Middle frontal gyrus (tissue), 1 donor: ENCODE results near the gene CBX4.

Experiments used
- DNase-seq: peaks from one replicate; pipeline ENCODE4 v3.0.0-alpha.2; 2015; ENCODE audit warnings: low spot score; ENCODE audit errors: extremely low spot score

Gene CBX4

DNA sequence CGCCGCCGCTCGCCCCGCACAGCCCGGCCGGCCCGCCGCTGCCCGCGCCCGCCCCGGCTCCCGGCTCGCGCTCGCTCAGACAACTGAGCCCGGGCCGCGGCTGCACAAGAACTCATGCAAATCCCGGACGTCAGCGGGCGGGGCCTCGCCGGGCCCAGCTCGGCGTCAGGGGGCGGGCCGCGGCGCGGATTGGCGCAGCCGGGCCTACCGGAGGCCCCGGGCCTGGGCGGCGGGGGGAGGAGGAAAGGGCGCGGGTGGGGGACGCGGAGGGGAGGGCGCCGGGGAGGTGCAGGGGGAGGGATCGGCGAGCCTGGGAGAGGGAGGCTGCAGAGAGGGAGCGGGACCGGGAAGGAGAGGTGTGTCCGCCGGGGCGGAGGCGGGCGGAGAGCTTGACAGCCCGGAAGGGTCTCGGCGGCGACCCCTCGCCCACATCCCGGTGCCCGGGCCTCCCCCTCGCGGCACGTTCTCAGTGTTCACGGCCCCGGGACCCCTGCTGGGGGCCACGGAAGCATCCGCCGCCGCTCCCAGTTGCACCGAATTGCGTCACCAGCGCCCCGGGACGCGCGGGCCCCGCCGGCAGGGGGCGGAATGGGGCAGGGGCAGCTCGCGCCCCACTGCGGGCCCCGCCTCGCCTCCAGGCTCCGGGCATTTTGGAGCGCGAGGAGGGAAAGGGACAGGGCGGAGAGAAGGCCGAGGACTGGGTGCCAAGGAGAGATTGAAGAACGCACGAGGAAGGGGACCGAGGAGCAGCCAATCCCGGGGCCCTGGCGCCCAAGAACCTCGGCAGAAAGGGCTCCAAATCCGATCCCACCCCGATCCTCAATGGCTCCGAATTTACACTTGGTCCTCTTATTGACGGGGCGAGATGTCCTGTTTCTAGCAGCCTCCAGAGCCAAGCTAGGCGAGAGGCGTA, at the start of gene CBX4:
CBX4 (minus strand) TSS at position 85 of the 913 bp plus-strand sequence. CDS start 189 bp downstream, outside the sequence.
- peak; percentile 93 for DNase-seq

DNA sequence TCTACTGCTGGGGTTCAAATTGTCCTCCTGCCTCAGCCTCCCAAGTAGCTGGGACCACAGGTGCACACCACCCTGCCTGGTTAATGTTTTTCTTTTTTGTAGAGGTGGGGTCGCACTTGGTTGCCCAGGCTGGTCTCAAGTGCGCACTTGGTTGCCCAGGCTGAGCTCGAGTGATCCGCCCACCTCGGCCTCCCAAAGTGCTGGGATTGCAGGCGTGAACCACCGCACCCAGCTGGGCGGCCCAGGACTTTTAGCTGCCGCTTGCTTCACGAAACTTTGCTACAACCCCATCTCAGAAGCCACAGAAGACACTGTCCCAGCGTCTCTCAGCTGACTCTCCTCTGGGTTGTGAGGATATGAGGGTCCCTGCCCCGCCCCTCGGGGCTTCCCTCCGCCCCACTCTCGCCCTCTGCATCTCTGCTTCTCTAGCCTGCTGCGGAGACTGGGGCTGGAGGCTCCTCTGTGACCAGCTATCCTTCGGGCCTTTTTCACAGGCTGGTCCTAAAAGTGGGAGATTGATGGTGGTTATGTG, 48.8 kb upstream of the CBX4 start:
- DNase-seq = no peak

DNA sequence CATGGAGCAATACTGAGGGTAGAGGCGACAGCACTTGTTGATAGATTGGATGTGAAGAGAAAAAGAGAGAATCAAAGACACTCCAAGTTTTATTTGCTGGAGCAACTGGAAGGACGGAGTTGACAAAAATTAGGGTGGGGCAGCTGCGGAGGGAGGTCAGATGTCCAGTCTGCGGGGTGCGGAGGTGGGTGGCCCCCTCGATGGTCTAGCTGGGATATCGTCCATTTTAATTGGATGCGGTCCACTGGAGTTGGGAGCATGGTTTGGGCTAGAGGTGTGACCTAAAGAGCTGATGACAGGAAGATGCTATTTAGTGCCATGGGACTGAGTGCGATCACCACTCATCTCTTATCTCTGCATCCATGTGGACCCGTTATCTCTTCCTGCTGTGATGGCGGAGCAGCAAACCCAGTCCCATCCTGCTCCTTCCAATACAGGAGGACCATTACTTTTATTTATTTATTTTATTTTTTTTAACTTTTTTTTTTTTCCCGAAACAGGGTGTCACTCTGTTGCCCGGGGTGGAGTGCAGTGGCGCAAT, 48.3 kb upstream of the CBX4 start:
- no peak for DNase-seq

DNA sequence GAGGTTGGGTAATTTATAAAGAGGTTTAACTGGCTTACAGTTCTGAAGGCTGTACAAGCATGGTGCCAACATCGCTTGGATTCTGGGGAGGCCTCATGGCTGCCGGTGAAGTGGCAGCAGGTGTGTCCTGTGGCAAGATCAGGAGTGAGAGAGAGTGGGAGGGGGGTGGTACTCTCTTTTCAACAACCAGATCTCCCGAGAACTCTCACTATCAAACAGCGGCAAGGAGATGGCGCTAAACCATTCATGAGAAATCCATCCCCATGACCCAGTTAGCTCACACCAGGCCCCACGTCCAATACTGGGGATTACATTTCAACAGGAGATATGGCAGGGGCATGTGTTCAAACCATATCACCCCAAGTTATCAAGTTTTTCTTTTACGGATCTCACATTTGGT, 44.0 kb upstream of the CBX4 start:
- DNase-seq = no peak

DNA sequence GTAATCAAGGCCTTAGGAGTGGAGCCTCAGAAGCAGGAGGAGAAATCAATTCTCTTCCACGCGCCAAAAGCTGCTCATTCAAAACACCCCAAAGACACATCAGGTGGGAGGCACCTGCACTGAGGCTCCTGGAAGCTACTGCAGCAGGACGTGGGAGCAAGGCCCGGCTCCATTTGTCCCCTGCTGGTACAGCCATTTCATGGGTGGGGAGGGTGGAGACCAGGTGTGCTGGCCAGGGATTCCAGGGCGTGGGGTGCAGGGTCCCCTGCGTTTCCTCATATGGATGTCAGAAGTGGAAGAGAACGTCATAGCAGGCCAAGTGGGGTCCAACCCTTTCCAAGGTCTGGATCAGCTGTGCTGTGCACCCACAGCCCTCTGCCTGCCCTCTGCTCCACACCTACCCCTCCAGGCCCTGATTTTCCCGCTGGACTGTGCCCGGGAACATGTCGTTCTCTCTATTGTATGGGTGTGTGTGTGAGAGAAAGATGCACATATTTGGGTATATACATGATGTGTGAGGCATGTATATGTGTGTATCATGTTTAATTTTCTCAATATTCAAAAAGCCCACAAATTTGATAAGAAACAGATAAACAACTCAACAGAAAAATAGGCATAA, 39.2 kb upstream of the CBX4 start:
- no peak for DNase-seq

DNA sequence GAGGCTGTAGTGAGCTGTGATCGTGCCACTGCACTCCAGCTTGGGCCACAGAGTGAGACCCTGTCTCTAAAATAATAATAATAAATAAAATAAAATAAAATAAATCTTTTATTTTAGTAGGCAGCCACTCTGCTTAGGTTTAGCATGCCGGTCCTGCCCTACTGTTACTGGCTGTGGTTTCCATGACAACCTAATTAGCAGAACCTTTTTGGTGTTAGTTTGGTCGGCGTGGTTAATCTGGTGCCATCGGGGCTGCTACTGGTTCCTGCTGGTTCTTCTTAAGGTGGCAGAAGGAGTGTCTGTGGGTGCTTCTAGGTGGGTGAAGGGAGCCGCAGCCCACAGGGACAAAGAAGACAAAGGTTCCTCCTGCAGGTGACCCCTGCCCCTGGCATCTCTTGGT, 37.8 kb upstream of the CBX4 start:
- no peak for DNase-seq

DNA sequence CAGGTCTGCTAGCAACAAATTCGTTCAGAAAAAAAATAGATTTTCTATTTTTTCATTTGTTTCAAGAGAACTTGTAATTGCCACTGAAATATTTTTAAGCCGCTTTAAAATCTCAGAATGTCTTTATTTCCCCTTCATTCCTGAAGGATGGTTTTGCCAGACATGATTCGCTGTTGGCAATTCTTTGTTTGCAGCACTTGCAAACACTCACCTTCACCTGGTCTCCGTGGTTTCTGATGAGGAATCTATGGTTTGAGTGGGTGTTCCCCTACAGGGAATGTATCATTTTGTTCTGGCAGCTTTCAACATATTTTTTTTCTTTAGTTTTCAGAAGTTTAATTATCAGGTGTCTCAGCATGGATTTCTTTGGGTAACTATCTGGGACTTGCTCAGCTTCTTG, 36.3 kb upstream of the CBX4 start:
- no peak for DNase-seq

DNA sequence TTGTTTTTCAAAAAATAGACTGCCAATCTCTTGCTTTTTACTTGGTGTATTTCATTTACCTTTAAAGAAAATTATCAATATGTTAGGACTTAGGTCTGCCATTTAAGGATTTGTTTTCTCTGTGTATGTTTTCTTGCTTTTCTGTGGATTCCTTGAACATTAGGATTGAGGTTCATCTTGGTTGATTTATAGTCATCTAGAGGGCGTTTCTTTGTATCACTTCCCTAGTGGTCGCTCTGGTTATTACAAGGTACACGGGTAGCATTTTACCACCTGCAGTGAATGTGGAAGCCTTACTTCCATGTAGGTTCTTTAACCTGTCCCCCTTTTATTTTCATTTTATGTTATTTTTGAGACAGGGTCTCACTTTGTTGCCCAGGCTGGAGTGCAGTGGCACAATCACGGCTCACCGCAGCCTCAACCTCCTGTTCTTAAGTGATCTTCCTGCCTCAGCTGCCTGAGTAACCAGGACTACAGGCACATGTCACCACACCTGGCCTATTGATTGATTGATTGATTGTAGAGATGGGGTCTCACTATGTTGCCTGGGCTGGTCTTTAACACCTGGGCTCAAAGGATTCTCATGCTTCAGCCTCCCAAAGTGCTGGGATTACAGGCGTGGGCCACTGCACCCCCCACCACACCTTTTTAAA, 35.2 kb upstream of the CBX4 start:
- no peak for DNase-seq

DNA sequence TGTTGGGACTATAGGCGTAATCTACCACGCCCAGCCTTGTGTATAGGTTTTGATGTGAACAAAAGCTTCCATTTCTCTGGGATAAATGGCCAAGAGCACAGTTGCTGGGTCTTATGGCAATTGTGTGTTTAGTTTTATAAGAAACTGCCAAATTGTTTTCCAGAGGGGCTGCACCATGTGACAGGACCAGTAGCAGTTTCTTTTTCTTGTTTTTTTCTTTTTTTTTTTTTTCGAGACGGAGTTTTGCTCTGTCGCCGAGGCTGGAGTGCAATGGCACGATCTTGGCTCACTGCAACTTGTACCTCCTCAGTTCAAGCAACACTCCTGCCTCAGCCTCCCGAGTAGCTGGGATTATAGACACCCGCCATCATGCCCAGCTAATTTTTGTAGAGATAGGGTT, 34.3 kb upstream of the CBX4 start:
- DNase-seq = no peak

DNA sequence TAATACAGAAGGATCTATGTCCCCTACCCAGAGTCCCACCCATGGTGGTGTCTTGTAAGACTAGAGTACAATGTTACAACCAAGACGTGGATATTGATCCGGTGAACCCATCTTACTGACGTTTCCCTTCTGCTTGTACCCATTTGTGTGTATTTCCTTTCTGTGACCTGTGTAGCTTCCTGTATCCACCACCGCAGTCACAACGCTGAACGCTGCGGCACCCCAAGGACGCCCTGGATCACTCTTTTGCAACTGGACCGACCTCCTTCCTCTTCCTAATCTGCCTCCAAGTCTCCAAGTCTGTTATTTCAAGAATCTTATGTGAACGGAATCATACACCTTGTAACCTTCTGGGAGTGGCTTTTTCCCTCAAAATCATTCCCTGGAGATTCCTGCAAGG, 33.5 kb upstream of the CBX4 start:
- no peak for DNase-seq

DNA sequence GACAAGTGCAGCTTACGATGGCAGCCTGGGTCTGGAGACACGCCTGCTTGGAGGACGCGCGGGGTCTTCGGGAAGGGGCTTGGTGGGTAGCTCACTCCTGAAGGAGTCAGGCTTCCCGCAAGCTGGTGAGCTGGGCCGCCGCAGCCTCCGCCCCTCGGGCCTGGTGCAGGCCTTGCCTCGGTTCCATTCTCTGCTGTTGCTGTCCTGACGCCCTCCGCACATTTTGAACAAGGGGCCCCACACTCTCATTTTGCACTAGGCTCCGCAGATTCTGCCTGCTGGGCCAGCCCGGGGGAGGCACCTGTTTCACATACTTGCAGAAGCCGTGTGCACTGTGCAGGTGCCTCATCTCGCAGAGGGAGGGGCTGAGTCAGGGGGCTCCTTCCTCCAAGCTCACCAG, 31.9 kb upstream of the CBX4 start:
- DNase-seq = no peak

DNA sequence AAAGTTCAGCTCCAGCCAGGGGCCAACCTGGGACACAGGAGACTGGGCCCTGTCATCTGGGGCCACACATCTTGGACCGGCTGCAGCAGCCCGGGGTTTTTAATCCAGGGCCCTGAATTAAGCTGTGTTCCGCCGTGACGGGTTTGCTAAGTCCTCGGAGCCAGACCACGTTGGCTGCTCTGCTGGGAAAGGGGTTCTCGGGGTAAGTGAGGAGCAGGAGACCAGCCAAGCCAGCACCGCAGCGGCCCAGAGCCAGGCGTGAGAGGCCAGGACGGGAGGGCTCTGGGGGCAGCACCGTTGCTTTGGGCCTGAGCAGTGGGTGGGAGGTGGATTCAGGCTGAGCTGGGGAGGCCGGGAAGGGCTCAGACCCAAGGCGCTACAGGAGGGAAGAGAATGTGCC, 31.3 kb upstream of the CBX4 start:
- DNase-seq = no peak

DNA sequence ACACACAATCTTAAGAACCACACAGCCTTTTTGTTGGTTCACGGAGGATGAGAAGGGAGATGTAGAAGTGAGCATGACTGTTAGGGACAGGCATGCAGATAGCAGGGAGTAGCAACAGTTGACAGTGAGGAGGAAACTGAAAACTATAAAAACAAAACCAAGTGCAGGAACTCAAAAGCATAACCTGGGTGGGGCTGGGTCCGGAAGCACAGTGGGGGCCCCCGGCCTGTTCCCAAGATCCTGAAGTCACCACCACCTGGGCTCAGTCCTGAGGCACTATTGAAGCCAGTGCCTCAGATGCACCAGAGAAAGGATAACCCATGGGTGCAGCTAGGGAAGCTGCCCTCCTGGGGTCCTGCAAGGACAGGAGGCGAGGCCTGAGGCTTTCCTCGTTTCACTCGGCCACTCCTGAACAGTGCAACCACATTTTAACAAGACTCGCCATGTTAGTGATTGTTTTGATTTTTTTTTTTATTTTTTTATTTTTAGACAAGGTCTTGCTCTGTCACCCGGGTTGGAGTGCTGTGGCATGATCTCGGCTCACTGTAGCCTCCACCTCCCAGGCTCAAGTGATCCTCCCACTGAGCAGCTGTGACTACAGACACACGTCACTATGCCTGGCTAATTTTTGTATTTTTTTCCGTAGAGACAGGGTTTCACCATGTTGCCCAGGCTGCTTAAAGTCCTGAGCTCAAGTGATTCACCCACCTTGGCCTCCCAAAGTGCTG, 27.7 kb upstream of the CBX4 start:
- no peak for DNase-seq

DNA sequence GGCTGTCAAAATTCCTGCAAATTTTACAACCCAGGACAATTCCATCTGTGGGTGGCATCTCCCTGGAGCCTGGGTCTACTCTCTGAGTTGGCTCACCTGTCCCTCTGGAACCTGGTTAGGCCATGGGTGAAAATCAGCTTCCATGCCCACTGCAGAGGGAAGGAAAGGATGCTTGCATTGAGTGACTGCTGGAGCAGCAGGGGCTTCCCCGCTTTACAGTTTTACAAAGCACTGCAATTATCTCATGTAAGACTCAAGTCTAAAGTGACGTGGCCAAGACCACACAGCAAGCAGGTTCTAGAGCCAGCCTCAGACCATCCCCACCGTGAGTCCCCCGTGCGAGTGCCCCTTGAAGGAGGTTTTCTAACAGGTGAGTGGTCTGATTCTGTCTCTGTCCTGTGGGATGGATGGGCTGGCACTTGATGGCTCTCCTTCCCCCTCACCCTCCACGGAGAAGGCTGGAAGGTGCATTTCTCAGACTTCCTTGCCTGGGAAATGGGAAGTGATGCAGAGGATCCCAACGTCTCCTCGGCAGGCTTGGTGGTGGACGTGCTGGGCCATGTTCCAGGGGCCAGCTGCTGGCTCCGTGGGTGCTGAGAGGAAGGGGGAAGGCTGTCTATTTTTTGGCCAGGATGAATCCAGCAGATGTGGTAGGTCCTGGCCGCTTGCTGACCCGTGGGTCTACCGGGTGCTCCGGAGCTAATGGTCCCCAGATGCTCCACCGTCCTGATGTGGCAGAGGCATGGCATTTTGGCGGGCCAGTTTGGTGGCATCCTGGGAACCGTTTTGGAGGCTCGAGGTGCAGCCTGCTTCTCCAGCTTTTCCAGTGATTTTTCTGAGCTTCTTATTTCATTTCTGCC, 26.3 kb upstream of the CBX4 start:
- no peak for DNase-seq

DNA sequence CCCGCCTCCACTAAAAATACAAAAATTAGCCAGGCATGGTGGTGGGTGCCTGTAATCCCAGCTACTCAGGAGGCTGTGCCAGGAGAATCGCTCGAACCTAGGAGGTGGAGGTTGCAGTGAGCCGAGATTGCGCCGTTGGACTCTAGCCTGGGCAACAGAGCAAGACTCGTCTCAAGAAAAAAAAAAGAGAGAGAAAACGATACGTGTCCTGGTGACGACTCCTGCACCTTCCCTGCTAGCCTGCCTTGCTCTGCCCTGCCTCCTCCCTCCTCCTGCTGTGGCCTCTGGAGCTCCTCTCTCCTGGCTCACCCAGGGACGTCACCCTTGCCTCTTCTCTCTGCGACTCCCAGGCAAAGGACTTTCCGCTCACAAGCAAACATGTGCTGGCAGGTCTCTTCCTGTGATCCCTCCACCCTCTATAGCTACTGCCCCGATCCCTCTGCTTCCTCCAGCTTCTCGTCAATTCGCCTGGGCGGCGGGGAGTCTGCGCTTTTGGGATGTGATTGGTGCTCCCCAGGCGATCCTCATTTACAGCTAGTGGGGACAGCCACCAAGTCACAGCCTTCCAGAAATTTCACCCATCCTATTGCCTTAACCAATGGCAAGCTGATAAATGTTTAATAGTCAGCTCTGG, 25.5 kb upstream of the CBX4 start:
- DNase-seq = no peak

DNA sequence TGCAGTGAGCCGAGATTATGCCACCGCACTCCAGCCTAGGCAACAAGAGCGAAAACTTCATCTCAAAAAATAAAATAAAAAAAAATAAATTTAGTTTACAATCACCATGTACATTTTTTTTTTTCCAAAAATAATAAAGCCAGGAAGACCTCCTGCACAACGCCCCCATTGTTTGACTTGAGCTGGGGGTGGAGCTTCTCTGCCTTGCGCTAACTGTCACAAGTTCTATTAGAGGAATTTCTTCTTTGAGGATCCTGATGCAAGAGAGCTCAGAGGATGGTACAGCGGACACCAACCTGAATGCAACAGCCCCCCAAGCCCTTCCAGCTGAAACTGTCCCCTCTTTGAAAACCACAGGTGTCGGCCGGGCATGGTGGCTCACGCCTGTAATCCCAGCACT, 24.9 kb upstream of the CBX4 start:
- no peak for DNase-seq

DNA sequence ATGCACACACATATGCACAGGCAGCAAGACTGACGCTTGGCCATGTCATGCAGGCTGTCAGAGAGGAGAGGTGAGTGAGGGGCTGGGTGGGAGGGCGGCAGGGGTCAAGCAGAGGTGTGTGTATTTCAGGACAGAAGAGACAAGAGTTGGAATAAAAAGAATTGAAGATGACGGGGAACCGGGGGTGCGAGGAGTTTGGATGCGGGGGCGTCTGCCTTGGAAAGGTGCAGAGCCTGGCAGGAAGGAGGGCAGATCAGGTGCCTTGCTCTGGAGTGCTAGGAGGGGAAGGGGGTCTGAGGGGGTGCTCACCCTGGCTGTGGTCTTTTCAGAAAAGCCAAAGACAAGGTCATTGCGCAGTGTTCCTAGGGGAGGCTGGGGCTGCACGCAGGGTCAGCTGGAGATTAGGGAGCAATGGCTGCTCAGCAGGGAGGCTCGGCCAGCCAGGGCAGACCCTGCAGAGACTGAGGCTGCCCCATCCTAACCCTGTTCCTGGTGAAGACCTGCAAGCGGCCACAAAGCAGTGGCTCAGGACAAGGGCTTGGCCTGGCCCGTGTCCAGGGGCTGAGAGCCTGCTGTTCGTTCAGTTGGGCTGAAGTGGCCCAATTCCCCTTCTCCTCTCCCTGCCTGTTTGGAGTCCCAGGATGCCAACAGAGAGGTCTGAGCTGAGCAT, 23.7 kb upstream of the CBX4 start:
- DNase-seq = no peak

DNA sequence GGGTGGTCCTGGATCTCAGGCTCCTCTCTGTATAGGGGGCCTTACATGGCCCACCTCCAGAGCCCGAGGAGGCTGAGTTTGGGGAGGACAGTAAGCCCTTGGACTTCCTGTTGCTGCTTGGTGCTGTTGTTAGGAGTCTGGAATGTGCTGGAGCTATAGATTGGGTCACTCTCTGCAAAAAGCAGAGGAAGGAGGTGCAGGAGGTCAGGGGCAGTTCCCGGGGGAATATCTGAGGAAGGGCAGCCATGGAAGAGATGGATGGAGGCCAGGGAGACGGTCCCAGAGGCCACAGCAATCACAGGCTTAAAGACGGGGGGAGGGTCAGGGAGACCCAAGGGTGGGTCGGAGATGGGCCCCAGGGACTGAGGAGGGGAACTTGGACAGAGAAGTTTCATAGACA, 23.0 kb upstream of the CBX4 start:
- no peak for DNase-seq
